Sigmoid colon (tissue), 7 donors: Measurements from ENCODE around the gene CST9. TPM values are rescaled to one million over a fixed set of nuclear protein-coding genes. Genes with fewer than 3 reads are reported as not detected.

Experiments used
- DNase-seq: peaks from one replicate; pipeline ENCODE4 v3.0.0-alpha.2; 2019
- H3K27ac ChIP-seq, 4 donors: fragments of 200-600 bp; sonication (generic); one replicate each; pipeline ENCODE4 v1.5.1; 2016 to 2019; ENCODE audit warnings: mild to moderate bottlenecking in 1 of 4
- H3K27me3 ChIP-seq, 3 donors: fragments of 200-600 bp; sonication (generic); one replicate each; pipeline ENCODE4 v1.5.1; 2019; ENCODE audit warnings: mild to moderate bottlenecking in 1 of 3
- H3K36me3 ChIP-seq, 4 donors: fragments of 200-600 bp; sonication (generic); one replicate each; pipeline ENCODE4 v1.5.1; 2016 to 2019
- H3K4me1 ChIP-seq, 4 donors: fragments of 200-600 bp; sonication (generic); one replicate each; pipeline ENCODE4 v1.5.1; 2017 to 2019
- H3K4me3 ChIP-seq, 4 donors: fragments of 200-600 bp; sonication (generic); one replicate each; pipeline ENCODE4 v1.5.1; 2017 to 2019; ENCODE audit warnings: mild to moderate bottlenecking in 2 of 4, moderate library complexity in 1 of 4
- H3K9me3 ChIP-seq, 4 donors: fragments of 200-600 bp in 3 of 4; sonication (generic) in 3 of 4; one replicate each; pipeline versions ENCODE4 v1.5.1 to v1.6.1; 2013 to 2019
- CTCF ChIP-seq, 4 experiments: fragments of 450-650 bp in 3 of 4; fragments of 200-600 bp in 1 of 4; IDR thresholded peaks; one replicate each; pipeline ENCODE4 v1.5.1; 2016 to 2019; ENCODE audit warnings: antibody characterized with exemption in 4 of 4, mild to moderate bottlenecking in 3 of 4, moderate library complexity in 2 of 4
- EP300 ChIP-seq, 4 donors: sonication (generic); formaldehyde crosslinking; IDR thresholded peaks; one replicate each; pipeline ENCODE4 v1.6.1; 2017; ENCODE audit warnings: antibody characterized with exemption in 4 of 4
- POLR2A ChIP-seq, 2 donors: fragments of 450-650 bp; IDR thresholded peaks; one replicate each; pipeline ENCODE4 v1.6.1; 2016; ENCODE audit warnings: antibody characterized with exemption in 2 of 2, mild to moderate bottlenecking in 2 of 2, moderate library complexity in 2 of 2
- POLR2AphosphoS5 ChIP-seq, 4 donors: sonication (generic); formaldehyde crosslinking; IDR thresholded peaks; one replicate each; pipeline ENCODE4 v1.6.1; 2017; ENCODE audit warnings: antibody characterized with exemption in 4 of 4
- WGBS, 2 donors: extraction: QIAGEN DNeasy Blood & Tissue Kit; methylation state at CpG; one replicate each; pipeline ENCODE4 v1.1.7; 2013; 5-methylcytosine and 5-hydroxymethylcytosine counted together
- intact Hi-C: fragments of 100-400 bp; cut with DNase I; formaldehyde crosslinking; loops from one replicate; pipeline ENCODE4 v1.15.1; 2023
- polyA plus RNA-seq, 3 donors: library from polyadenylated mRNA; stranded (reverse); fragments of 200-250 nt; gene quantifications; one replicate each; pipeline ENCODE4 v1.2.3, GENCODE V29; 2013
- total RNA-seq, 4 donors: library from RNA; depleted of rRNA; stranded (reverse); fragments of >200 nt; gene quantifications; one replicate each; pipeline ENCODE4 v1.1.0, GENCODE V29; 2016
- donor health status: healthy with polysubstance abuse.
- donor health status: Bipolar disorder and iron deficiency.
- donor health status: healthy.

Gene CST9
- total and polyA plus RNA-seq, 7 donors, result not detected

DNA sequence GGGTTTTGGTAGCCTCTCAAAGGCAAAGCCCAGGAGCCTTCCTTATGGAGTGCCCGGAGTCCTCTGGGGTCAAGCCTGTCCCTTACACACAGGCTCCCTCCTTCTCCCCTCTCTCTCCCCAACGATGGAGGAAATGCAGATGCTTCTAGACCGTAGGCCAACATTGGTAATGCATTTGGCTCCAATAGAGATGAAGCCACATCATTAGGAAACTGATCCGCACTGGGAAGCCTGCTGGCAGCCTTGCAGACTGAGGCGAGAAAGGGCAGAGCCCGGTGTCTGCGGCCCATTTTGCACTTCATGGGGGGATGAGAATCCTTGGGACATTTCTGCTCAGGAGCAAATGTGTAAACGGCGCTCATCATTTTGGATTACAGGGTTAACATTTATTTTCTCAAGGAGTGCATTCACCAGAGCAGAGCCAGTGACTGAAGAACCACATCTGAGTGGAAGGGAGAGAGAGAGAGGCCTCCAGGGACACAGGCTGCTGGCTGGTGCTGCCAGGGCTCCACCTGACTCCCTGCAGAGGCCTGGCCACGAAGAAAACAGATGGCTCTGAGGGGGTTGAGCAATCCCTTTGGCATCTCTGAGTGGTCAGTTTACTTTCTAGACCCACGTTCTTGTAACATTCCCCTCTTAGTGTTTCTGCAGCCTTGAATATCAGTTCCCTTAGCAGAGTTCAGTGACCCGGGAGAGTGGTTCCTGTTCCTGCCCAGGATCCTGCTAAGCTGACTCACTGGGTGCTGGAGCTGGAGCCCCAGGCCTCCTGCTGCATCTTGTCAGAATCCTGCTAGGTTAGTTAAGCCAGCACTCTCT lies 36.4 kb upstream of the CST9 start:
- H3K27ac ChIP-seq, result peak overlapping the region; percentile 39 to 78 (median 69)
- intact Hi-C loops, result no loop called here
- no peaks in the 10 kb centered on the region for H3K9me3 ChIP-seq
- H3K36me3 ChIP-seq, result no peaks in the 10 kb centered on the region
- H3K4me1 ChIP-seq, result peaks cover 0 to 21% (median 16%) of the 10 kb centered on the region in 4 donors
- no peak overlapping the region for H3K4me3 ChIP-seq
- TF ChIP-seq EP300 (IDR thresholded peaks at IDR 0.05) (peak in 2 of 4 donors; percentile 9 to 12), POLR2AphosphoS5 (IDR thresholded peaks at IDR 0.05) (peak in 3 of 4 donors; percentile 37 to 68 (median 50)), CTCF (IDR thresholded peaks at IDR 0.05) (no peak), POLR2A (IDR thresholded peaks at IDR 0.05) (no peak)
- H3K27me3 ChIP-seq, result no peaks in the 10 kb centered on the region
- DNase-seq, result peak; percentile 84
- WGBS, 2 donors, result 72 to 81% methylated on average over 12 of the region's 12 CpGs

DNA sequence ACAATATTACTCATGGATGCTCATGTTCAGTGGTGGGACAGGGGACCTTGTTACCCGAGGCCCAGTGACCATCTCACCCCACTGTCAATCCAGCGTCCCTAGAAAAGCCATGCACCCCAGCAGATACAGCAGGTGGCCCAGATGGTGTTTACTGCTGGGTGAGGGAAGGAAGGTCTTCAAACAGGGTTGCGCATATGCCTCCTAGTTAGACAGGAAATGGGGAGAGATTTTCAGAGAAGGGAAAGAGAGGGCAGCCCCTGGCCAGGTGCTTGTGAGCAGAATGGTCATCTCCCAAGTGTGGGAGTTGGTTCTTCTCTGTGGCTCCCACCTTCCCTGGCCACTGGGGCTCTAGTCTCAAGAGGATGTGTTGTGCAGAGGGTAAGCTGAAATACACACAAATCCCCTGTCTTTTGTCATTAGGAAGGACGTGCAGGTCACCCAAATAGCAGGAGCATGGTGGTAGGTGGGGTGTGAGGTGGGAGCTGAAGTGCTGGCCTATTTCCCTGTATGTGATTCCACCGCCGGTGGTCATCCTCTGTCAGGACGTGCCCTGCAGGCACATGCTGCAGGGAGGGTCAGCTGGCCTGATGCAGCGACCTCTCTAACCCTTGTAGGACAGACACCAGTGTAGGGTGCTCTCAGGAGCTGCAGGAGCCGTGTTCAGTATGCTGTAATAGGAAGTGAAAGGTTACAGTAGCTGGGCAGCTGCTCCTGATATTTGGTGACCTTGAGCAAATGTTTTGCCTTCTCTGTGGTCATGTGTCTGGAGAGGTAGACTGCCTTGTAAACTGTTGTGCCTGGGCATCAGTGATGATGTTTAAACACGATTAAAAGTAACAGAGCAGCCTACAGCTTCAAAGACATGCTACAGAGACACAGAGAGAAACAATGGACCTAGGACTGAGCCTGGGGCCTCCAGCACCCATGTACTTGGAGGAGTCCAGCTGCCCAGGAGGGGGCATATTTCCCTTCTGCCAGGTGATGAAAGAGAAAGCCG lies 35.3 kb upstream of the CST9 start:
- H3K36me3 ChIP-seq, result no peaks in the 10 kb centered on the region
- DNase-seq, result no peak
- no peaks in the 10 kb centered on the region for H3K27me3 ChIP-seq
- H3K4me1 ChIP-seq, result peaks cover 0 to 32% (median 25%) of the 10 kb centered on the region in 4 donors
- intact Hi-C loops, result no loop called here
- no peak overlapping the region for H3K4me3 ChIP-seq
- WGBS, 2 donors, result 72 to 82% methylated on average over 11 of the region's 11 CpGs
- no peaks in the 10 kb centered on the region for H3K9me3 ChIP-seq
- no peak for TF ChIP-seq POLR2A (IDR thresholded peaks at IDR 0.05)
- TF ChIP-seq EP300 (IDR thresholded peaks at IDR 0.05), result no peak
- TF ChIP-seq CTCF (IDR thresholded peaks at IDR 0.05), result no peak
- no peak for TF ChIP-seq POLR2AphosphoS5 (IDR thresholded peaks at IDR 0.05)
- peak overlapping the region in 3 of 4 donors; percentile 62 to 78 (median 76) for H3K27ac ChIP-seq

GRCh38 chr20:23640018-23640601 lies 34.4 kb upstream of the CST9 start:
- H3K27ac ChIP-seq, result peak overlapping the region in 1 of 4 donors; percentile 78
- DNase-seq, result no peak
- WGBS, 2 donors, result 78 to 87% methylated on average over 8 of the region's 8 CpGs

More at GRCh38 chr20:23640018-23640601, 34.4 kb upstream of the CST9 start:
- intact Hi-C loops, result no loop called here
- H3K9me3 ChIP-seq, result no peaks in the 10 kb centered on the region
- peaks cover 0 to 2% (median 0%) of the 10 kb centered on the region in 4 donors for H3K36me3 ChIP-seq
- no peak overlapping the region for H3K4me3 ChIP-seq
- TF ChIP-seq EP300 (IDR thresholded peaks at IDR 0.05) (no peak), CTCF (IDR thresholded peaks at IDR 0.05) (no peak), POLR2AphosphoS5 (IDR thresholded peaks at IDR 0.05) (no peak), POLR2A (IDR thresholded peaks at IDR 0.05) (no peak)
- H3K27me3 ChIP-seq, result no peaks in the 10 kb centered on the region
- peaks cover 0 to 40% (median 33%) of the 10 kb centered on the region in 4 donors for H3K4me1 ChIP-seq
